Fibroblast of lung (primary cell): Measurements from ENCODE around the gene SKP1. TPM values are rescaled to one million over a fixed set of nuclear protein-coding genes. Genes with fewer than 3 reads are reported as not detected.

Experiments
- DNase-seq, 2 donors: peaks; one replicate each; pipeline versions ENCODE4 v3.0.0 to v3.0.0-alpha.2; 2010; ENCODE audit warnings: low read depth in 2 of 2
- H2AFZ ChIP-seq: 2 replicates; pipeline ENCODE4 v1.5.1; 2012; ENCODE audit warnings: low read length, control low read depth, inconsistent platforms
- H3K27ac ChIP-seq: 2 replicates; pipeline ENCODE4 v1.5.1; 2011; ENCODE audit warnings: low read length, control low read depth; ENCODE audit not compliant: insufficient read depth
- H3K27me3 ChIP-seq: 2 replicates; pipeline ENCODE4 v1.5.1; 2011; ENCODE audit warnings: mild to moderate bottlenecking, low read length; ENCODE audit not compliant: control insufficient read depth, insufficient read depth
- H3K36me3 ChIP-seq: 2 replicates; pipeline ENCODE4 v1.5.1; 2011; ENCODE audit warnings: low read length; ENCODE audit not compliant: control insufficient read depth, insufficient read depth
- H3K4me1 ChIP-seq: 2 replicates; pipeline ENCODE4 v1.5.1; 2011; ENCODE audit warnings: low read length; ENCODE audit not compliant: control insufficient read depth, insufficient read depth; ENCODE audit errors: extremely low read depth
- H3K4me2 ChIP-seq: 2 replicates; pipeline ENCODE4 v1.5.1; 2011; ENCODE audit warnings: low read length, control low read depth; ENCODE audit not compliant: insufficient read depth; ENCODE audit errors: extremely low read depth
- H3K4me3 ChIP-seq, 4 experiments: fragments of 200-600 bp in 1 of 4; sonication (generic) in 1 of 4; replicated peaks in 1 of 4; 2 replicates each; pipeline ENCODE4 v1.5.1; 2011 to 2016; ENCODE audit warnings: low read length in 4 of 4, low read depth in 3 of 4, mild to moderate bottlenecking in 3 of 4, control low read depth in 2 of 4, inconsistent platforms in 1 of 4, mixed read lengths in 1 of 4; ENCODE audit not compliant: insufficient read depth in 1 of 4; ENCODE audit errors: control extremely low read depth in 1 of 4
- H3K79me2 ChIP-seq: 2 replicates; pipeline ENCODE4 v1.5.1; 2012; ENCODE audit warnings: mild to moderate bottlenecking, low read length, inconsistent platforms; ENCODE audit not compliant: control insufficient read depth, insufficient read depth
- H3K9ac ChIP-seq: 2 replicates; pipeline ENCODE4 v1.5.1; 2011; ENCODE audit warnings: mild to moderate bottlenecking, low read length, control low read depth; ENCODE audit not compliant: insufficient read depth
- H3K9me3 ChIP-seq: 2 replicates; pipeline ENCODE4 v1.5.1; 2012; ENCODE audit warnings: low read depth, low read length; ENCODE audit not compliant: control insufficient read depth, insufficient read depth
- H4K20me1 ChIP-seq: 2 replicates; pipeline ENCODE4 v1.5.1; 2011; ENCODE audit warnings: low read length; ENCODE audit not compliant: control insufficient read depth, insufficient read depth; ENCODE audit errors: extremely low read depth
- CTCF ChIP-seq, 2 donors: IDR thresholded peaks in 1 of 2; conservative IDR thresholded peaks in 1 of 2; 1 replicate in 1 of 2; 2 replicates in 1 of 2; pipeline ENCODE4 v1.5.1; 2011 to 2012; ENCODE audit warnings: low read length in 2 of 2, control low read depth in 1 of 2, inconsistent platforms in 1 of 2, low read depth in 1 of 2, mild to moderate bottlenecking in 1 of 2
- EZH2 ChIP-seq: IDR thresholded peaks from 2 replicates; pipeline ENCODE4 v1.5.1; 2012; ENCODE audit warnings: low read length, control low read depth, mild to moderate bottlenecking; ENCODE audit errors: missing control alignments
- polyA plus RNA-seq, 2 donors: library from polyadenylated mRNA; depleted of rRNA in 1 of 2; stranded (reverse) in 1 of 2; unstranded in 1 of 2; fragments of >200 nt; gene quantifications; 2 replicates each; pipeline ENCODE4 v1.2.1, GENCODE V29; 2011 to 2012; ENCODE audit warnings: missing spikeins in 1 of 2
- total RNA-seq: library from RNA; depleted of rRNA; stranded (reverse); fragments of >200 nt; gene quantifications from 2 replicates; pipeline ENCODE4 v1.2.1, GENCODE V29; 2014

The SKP1 gene
- total and polyA plus RNA-seq, 2 donors (not counting 1 experiment from before 2014, with no cell fraction given) = 259 to 985 TPM

DNA sequence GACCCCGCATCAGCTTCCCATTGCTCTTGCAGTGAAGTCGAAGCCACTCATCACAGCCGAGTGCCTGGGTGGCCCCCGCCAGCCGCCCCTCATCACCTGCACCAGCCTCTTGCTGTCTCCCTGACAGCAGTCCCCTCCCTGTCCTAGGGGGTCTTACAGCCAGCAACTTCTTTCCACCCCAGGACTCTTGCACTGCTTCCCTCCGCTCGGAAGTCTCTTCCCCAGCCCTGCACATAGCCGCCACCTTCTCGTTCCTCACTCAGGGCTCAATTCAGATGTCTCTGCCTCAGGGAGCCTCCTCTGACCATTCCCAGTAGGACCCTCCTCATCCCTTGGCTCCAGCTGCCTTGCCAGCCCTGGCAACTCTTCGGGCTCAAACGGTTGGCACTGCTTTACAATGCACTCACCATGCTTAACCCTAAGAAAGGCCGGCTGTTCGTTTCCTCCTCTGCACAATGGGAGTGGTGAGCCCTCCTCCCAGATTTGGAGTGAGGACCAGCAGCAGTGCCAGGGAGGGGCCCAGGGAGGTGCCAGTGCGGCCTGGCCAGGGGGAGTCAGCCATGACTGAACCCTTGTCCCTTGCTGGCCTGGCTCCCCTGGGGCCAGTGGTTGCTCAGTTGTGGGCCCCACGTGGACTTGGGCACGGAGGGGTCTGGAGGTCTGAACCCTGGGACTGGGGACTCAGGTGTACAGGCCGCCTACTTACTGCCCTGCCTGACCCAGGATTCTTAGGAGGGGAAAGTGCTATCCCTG lies 56.2 kb downstream of the SKP1 start:
- DNase-seq = no peak
- no peak overlapping the region for H3K9ac ChIP-seq
- no peak overlapping the region for H3K27ac ChIP-seq
- H3K9me3 ChIP-seq = no peaks in the 10 kb centered on the region
- TF ChIP-seq EZH2 (no peak), CTCF (conservative IDR thresholded peaks at IDR 0.05 in 1 of 2, IDR thresholded peaks at IDR 0.05 in 1 of 2; ENCODE audit: low read depth in 1 of 2, low read length in 2 of 2) (no peak)
- H3K4me1 ChIP-seq = peaks cover 21% of the 10 kb centered on the region
- H3K4me2 ChIP-seq = no peak overlapping the region
- no peak overlapping the region for H3K4me3 ChIP-seq
- peaks cover 8% of the 10 kb centered on the region for H3K36me3 ChIP-seq
- no peaks in the 10 kb centered on the region for H3K27me3 ChIP-seq
- no peaks in the 10 kb centered on the region for H4K20me1 ChIP-seq
- H3K79me2 ChIP-seq = no peaks in the 10 kb centered on the region
- H2AFZ ChIP-seq = no peak overlapping the region

DNA sequence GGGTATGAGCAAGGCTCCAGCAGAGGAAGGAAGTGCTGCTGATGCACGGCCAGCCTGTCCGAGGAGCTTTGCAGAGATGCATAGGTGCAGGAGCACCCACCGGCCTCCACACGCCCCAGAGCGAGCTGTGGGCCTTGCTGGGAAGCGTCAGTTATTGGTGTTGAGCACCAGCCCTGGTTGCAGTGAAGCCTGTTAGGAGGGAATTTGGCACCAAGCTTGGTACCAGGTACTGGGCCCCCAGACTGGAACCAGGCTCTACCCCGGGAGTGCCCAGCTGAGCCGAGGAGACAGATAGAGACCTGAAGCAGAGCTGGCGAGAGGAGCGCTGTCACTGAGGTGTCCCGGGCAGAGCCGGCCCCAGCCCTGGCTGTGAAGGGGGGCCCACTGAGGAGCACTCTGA lies 57.0 kb downstream of the SKP1 start:
- peaks cover 8% of the 10 kb centered on the region for H3K36me3 ChIP-seq
- H3K4me2 ChIP-seq = no peak overlapping the region
- no peak overlapping the region for H2AFZ ChIP-seq
- TF ChIP-seq EZH2 = no peak
- no peak for TF ChIP-seq CTCF (conservative IDR thresholded peaks at IDR 0.05 in 1 of 2, IDR thresholded peaks at IDR 0.05 in 1 of 2; ENCODE audit: low read depth in 1 of 2, low read length in 2 of 2)
- no peak overlapping the region for H3K4me3 ChIP-seq
- no peak overlapping the region for H3K9ac ChIP-seq
- no peaks in the 10 kb centered on the region for H3K79me2 ChIP-seq
- H3K9me3 ChIP-seq = no peaks in the 10 kb centered on the region
- peaks cover 14% of the 10 kb centered on the region for H3K4me1 ChIP-seq
- DNase-seq = no peak
- H3K27ac ChIP-seq = no peak overlapping the region
- no peaks in the 10 kb centered on the region for H3K27me3 ChIP-seq
- H4K20me1 ChIP-seq = no peaks in the 10 kb centered on the region

- no peaks in the 10 kb centered on the region for H3K27me3 ChIP-seq
- no peak overlapping the region for H3K9ac ChIP-seq
- H3K4me3 ChIP-seq = no peak overlapping the region
- DNase-seq = no peak
- no peak overlapping the region for H3K4me2 ChIP-seq
- peaks cover 3% of the 10 kb centered on the region for H3K4me1 ChIP-seq
- H3K36me3 ChIP-seq = peaks cover 5% of the 10 kb centered on the region
- H3K27ac ChIP-seq = no peak overlapping the region
- no peaks in the 10 kb centered on the region for H3K9me3 ChIP-seq
- no peaks in the 10 kb centered on the region for H3K79me2 ChIP-seq
- TF ChIP-seq EZH2 (no peak), CTCF (conservative IDR thresholded peaks at IDR 0.05 in 1 of 2, IDR thresholded peaks at IDR 0.05 in 1 of 2; ENCODE audit: low read depth in 1 of 2, low read length in 2 of 2) (no peak)
- no peak overlapping the region for H2AFZ ChIP-seq
- no peaks in the 10 kb centered on the region for H4K20me1 ChIP-seq
These were observed 58.4 kb downstream of the SKP1 start for GRCh38 chr5:134118212-134118835.
